Endothelial cell of umbilical vein (primary cell): ENCODE data around the gene CCN2.

Experiments
- EZH2 ChIP-seq: IDR thresholded peaks from 2 replicates; pipeline ENCODE4 v1.6.1; 2012; ENCODE audit warnings: borderline replicate concordance, low read depth, mild to moderate bottlenecking, moderate library complexity, low read length, inconsistent platforms; ENCODE audit not compliant: severe bottlenecking
- POLR2A ChIP-seq: IDR thresholded peaks from 2 replicates; pipeline ENCODE4 v1.6.1; 2012; ENCODE audit warnings: low read depth, mild to moderate bottlenecking, control low read depth, low read length
- TF ChIP-seq, protein P1 (sequence below), 2 donors: IDR thresholded peaks; 1 replicate in 1 of 2; 2 replicates in 1 of 2; pipeline ENCODE4 v1.5.1; 2011; ENCODE audit warnings: low read length in 2 of 2, mild to moderate bottlenecking in 2 of 2, moderate library complexity in 2 of 2, control low read depth in 1 of 2, inconsistent platforms in 1 of 2, low read depth in 1 of 2; ENCODE audit not compliant: insufficient read depth in 1 of 2; ENCODE audit errors: extremely low read depth in 1 of 2

DNA sequence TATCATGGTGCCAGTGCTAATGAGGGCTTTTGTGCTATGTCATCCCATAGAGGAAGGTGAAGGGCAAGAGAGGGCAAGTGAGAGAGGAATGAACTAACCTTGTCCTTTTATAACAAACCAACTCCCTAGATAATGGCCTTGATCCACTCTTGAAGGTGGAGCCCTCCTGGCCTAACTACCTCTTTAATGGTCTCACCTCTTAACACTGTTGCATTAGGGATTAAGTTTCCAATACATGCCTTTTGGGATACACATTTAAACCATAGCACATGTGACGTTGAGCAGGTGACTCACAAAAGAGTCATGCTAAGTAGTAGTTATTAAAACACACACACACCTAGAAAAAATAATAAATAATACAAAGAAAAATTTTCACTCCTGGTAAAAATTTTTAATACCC is 36.9 kb downstream of the CCN2 start:
- TF ChIP-seq, protein P1, sequence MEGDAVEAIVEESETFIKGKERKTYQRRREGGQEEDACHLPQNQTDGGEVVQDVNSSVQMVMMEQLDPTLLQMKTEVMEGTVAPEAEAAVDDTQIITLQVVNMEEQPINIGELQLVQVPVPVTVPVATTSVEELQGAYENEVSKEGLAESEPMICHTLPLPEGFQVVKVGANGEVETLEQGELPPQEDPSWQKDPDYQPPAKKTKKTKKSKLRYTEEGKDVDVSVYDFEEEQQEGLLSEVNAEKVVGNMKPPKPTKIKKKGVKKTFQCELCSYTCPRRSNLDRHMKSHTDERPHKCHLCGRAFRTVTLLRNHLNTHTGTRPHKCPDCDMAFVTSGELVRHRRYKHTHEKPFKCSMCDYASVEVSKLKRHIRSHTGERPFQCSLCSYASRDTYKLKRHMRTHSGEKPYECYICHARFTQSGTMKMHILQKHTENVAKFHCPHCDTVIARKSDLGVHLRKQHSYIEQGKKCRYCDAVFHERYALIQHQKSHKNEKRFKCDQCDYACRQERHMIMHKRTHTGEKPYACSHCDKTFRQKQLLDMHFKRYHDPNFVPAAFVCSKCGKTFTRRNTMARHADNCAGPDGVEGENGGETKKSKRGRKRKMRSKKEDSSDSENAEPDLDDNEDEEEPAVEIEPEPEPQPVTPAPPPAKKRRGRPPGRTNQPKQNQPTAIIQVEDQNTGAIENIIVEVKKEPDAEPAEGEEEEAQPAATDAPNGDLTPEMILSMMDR (IDR thresholded peaks at IDR 0.05; ENCODE audit: extremely low read depth in 1 of 2, insufficient read depth in 1 of 2, low read depth in 1 of 2, low read length in 2 of 2), result no peak
- TF ChIP-seq POLR2A, result no peak
- TF ChIP-seq EZH2, result no peak
